Transverse colon (tissue), 3 donors: ENCODE data around the gene KCNJ2.

ENCODE experiments used
- CTCF ChIP-seq, 5 experiments: fragments of 200-600 bp in 3 of 5; fragments of 450-650 bp in 2 of 5; sonication (generic) in 3 of 5; IDR thresholded peaks; 1 replicate in 2 of 5; 2 replicates in 3 of 5; pipeline ENCODE4 v1.5.1; 2016 to 2017; ENCODE audit warnings: antibody characterized with exemption in 5 of 5, inconsistent platforms in 3 of 5, mild to moderate bottlenecking in 2 of 5, moderate library complexity in 1 of 5
- POLR2A ChIP-seq: fragments of 450-650 bp; IDR thresholded peaks from one replicate; pipeline ENCODE4 v1.6.1; 2016; ENCODE audit warnings: antibody characterized with exemption, mild to moderate bottlenecking, moderate library complexity

DNA sequence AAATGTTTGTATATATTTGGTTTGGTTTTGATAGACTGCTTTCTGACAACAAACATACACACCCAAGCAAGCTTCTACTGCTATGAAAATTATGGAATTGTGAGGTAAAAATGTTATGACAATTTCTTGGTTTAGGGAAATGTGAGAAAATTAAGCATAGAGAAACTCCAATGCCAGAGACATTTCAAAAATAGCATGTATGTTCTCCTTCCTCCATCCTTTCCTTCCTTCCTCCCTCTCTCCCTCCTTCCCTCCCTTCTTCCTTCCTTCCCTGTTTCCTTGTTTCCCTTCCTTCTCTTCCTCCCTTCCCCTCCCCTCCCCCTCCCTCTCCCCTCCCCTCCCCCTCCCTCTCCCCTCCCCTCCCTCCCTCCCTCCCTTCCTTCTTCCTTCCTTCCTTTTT is 14.9 kb downstream of the KCNJ2 start:
- TF ChIP-seq CTCF (IDR thresholded peaks at IDR 0.05) (no peak), POLR2A (no peak)
